DOHH2 (cell line): ENCODE data around the gene THYN1.
"Not testable (repeated sequence)": the region's sequence is repeated elsewhere in the genome, so short reads cannot be mapped to it uniquely, and the experiment has no call there.

ENCODE experiments used
- H3F3A ChIP-seq: fragments of 200-600 bp; sonication (generic), shearing (Covaris generic); 2 replicates; pipeline ENCODE4 v1.6.0; 2016; ENCODE audit warnings: antibody characterized with exemption, mild to moderate bottlenecking; ENCODE audit not compliant: control insufficient read depth, insufficient read depth
- H3K27ac ChIP-seq: fragments of 200-600 bp; sonication (generic); 2 replicates; pipeline ENCODE4 v1.5.1; 2014; ENCODE audit warnings: low read depth, mild to moderate bottlenecking, low read length, moderate library complexity
- H3K27me3 ChIP-seq: fragments of 200-600 bp; sonication (generic); 2 replicates; pipeline ENCODE4 v1.6.1; 2014; ENCODE audit warnings: mild to moderate bottlenecking, low read length, mixed read lengths; ENCODE audit not compliant: control insufficient read depth
- H3K36me3 ChIP-seq: fragments of 200-600 bp; sonication (generic); 2 replicates; pipeline ENCODE4 v1.6.1; 2014; ENCODE audit warnings: mild to moderate bottlenecking, low read length, moderate library complexity, mixed read lengths; ENCODE audit not compliant: control insufficient read depth
- H3K4me1 ChIP-seq: fragments of 200-600 bp; sonication (generic); 2 replicates; pipeline ENCODE4 v1.6.1; 2014; ENCODE audit warnings: mild to moderate bottlenecking, low read length, mixed read lengths; ENCODE audit not compliant: control insufficient read depth
- H3K4me2 ChIP-seq: fragments of 200-600 bp; sonication (generic); 2 replicates; pipeline ENCODE4 v1.6.0; 2014; ENCODE audit warnings: mild to moderate bottlenecking, low read length, moderate library complexity
- H3K4me3 ChIP-seq: fragments of 200-600 bp; sonication (generic); 2 replicates; pipeline ENCODE4 v1.5.1; 2014; ENCODE audit warnings: mild to moderate bottlenecking, low read length, mixed read lengths
- H3K79me2 ChIP-seq: fragments of 200-600 bp; sonication (generic); 2 replicates; pipeline ENCODE4 v1.6.1; 2014; ENCODE audit warnings: mild to moderate bottlenecking, low read length, mixed read lengths; ENCODE audit not compliant: control insufficient read depth
- H3K9me2 ChIP-seq: fragments of 200-600 bp; sonication (generic); replicated peaks from 2 replicates; pipeline ENCODE4 v1.6.1; 2014; ENCODE audit warnings: mild to moderate bottlenecking, low read length, mixed read lengths; ENCODE audit not compliant: control insufficient read depth
- H3K9me3 ChIP-seq: fragments of 200-600 bp; sonication (generic); 2 replicates; pipeline ENCODE4 v1.6.1; 2014; ENCODE audit warnings: antibody characterized with exemption, low read length, mixed read lengths; ENCODE audit not compliant: control insufficient read depth, insufficient read depth
- H4K20me1 ChIP-seq: fragments of 200-600 bp; sonication (generic); 2 replicates; pipeline ENCODE4 v1.6.0; 2014; ENCODE audit warnings: low read depth, mild to moderate bottlenecking, antibody characterized with exemption, low read length, moderate library complexity; ENCODE audit not compliant: control insufficient read depth, insufficient read depth
- EZH2phosphoT487 ChIP-seq: fragments of 200-600 bp; sonication (generic); IDR thresholded peaks from 2 replicates; pipeline ENCODE4 v1.6.1; 2017; ENCODE audit warnings: borderline replicate concordance, mild to moderate bottlenecking, antibody characterized with exemption, low read length, moderate library complexity, mixed read lengths
- TF ChIP-seq, protein P1 (sequence below): fragments of 200-600 bp; sonication (generic); IDR thresholded peaks from one replicate; pipeline ENCODE4 v1.5.1; 2014; ENCODE audit warnings: antibody characterized with exemption, mild to moderate bottlenecking, low read depth, low read length; ENCODE audit not compliant: poor library complexity, severe bottlenecking

The THYN1 gene

DNA sequence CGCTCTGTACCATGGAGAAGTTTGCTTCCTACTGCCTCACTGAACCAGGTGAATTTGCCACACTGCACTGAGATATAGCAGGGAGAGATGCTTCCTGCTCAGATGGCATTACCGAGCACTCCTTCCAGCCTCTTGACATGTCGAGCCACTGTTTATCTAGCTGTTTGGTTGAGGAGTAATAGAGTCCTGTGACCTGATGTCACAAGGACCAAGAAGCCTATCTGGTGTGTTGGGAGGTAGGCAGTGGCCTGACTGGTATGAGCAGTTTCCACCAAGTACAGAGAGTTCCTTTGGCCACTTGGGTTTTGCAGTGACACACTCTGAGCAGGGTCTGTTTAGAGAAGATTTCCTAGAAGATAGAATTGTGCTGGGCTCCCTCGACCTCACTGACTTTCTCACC is 5.4 kb upstream of the THYN1 start:
- no peak for TF ChIP-seq EZH2phosphoT487

GRCh38 chr11:134257101-134257500 is 3.9 kb upstream of the THYN1 start:
- peaks cover 20% of the 10 kb centered on the region for H3K36me3 ChIP-seq
- H3K27ac ChIP-seq, result no peak overlapping the region
- peaks cover 14% of the 10 kb centered on the region for H3K79me2 ChIP-seq
- peaks cover 20% of the 10 kb centered on the region for H3K4me1 ChIP-seq
- H4K20me1 ChIP-seq, result peaks cover 3% of the 10 kb centered on the region; the same call in 1 of the 2 replicates
- H3K4me3 ChIP-seq, result no peak overlapping the region
- H3K9me2 ChIP-seq, result no peaks in the 10 kb centered on the region
- no peaks in the 10 kb centered on the region for H3F3A ChIP-seq
- H3K4me2 ChIP-seq, result no peak overlapping the region
- TF ChIP-seq, protein P1, sequence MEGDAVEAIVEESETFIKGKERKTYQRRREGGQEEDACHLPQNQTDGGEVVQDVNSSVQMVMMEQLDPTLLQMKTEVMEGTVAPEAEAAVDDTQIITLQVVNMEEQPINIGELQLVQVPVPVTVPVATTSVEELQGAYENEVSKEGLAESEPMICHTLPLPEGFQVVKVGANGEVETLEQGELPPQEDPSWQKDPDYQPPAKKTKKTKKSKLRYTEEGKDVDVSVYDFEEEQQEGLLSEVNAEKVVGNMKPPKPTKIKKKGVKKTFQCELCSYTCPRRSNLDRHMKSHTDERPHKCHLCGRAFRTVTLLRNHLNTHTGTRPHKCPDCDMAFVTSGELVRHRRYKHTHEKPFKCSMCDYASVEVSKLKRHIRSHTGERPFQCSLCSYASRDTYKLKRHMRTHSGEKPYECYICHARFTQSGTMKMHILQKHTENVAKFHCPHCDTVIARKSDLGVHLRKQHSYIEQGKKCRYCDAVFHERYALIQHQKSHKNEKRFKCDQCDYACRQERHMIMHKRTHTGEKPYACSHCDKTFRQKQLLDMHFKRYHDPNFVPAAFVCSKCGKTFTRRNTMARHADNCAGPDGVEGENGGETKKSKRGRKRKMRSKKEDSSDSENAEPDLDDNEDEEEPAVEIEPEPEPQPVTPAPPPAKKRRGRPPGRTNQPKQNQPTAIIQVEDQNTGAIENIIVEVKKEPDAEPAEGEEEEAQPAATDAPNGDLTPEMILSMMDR, result no peak
- TF ChIP-seq EZH2phosphoT487, result no peak
- H3K27me3 ChIP-seq, result no peaks in the 10 kb centered on the region
- H3K9me3 ChIP-seq, result no peaks in the 10 kb centered on the region

More for the DNA sequence above, 5.4 kb upstream of the THYN1 start:
- Histone ChIP-seq H4K20me1 (peaks cover 3% of the 10 kb centered on the region; the same call in 1 of the 2 replicates), H3K9me3 (no peaks in the 10 kb centered on the region), H3K4me2 (no peak overlapping the region), H3K4me1 (peaks cover 15% of the 10 kb centered on the region), H3K79me2 (peaks cover 9% of the 10 kb centered on the region), H3F3A (no peaks in the 10 kb centered on the region), H3K27ac (no peak overlapping the region), H3K27me3 (no peaks in the 10 kb centered on the region), H3K36me3 (peaks cover 21% of the 10 kb centered on the region), H3K9me2 (no peaks in the 10 kb centered on the region), H3K4me3 (no peak overlapping the region)

GRCh38 chr11:134255184-134255561 is 2.0 kb upstream of the THYN1 start:
- H3K36me3 ChIP-seq, result peaks cover 28% of the 10 kb centered on the region
- H3K9me3 ChIP-seq, H3K4me3 ChIP-seq, H3F3A ChIP-seq, H3K27ac ChIP-seq, H3K9me2 ChIP-seq, H3K4me2 ChIP-seq, H4K20me1 ChIP-seq, H3K27me3 ChIP-seq: not testable (repeated sequence)
- H3K79me2 ChIP-seq, result peaks cover 19% of the 10 kb centered on the region
- H3K4me1 ChIP-seq, result peaks cover 20% of the 10 kb centered on the region

DNA sequence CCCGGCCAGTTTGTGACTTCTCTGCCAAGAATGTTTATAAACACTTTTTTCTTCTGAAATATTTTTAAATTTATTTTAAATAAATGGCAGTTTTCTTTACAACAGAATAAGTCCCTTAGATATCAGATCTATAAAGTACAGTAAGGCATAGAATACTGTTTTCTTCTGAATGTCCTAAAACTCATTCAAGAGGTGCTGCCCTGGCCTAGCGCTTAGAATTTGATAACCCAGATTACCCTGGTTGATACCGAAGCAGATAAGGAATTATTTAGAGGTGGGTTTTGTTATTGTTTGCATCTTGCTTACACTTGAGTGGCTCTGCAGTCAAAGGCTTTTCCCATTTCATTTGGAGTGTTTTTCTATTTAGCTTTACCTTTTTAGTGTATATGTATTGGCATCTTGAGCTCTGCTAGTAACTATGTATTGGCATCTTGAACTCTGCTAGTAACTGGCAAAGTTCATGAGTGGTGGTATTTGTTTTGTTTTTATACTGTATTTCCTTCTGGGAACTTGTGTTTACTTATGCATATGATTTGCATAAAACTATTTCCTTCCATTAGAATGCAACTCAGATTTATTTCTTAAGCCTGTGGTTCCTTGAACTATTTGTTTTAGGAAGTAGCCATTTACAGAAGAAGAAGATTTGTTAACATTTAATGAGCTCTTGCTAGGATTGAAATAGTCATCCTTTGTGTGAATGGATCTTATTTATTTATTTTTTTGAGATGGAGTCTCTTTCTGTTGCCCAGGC is 1.5 kb upstream of the THYN1 start:
- TF ChIP-seq, protein P1, result no peak
- TF ChIP-seq EZH2phosphoT487, result no peak
- H3K9me2 ChIP-seq, result no peaks in the 10 kb centered on the region
- peaks cover 3% of the 10 kb centered on the region; the same call in 1 of the 2 replicates for H4K20me1 ChIP-seq
- peaks cover 28% of the 10 kb centered on the region for H3K36me3 ChIP-seq
- H3K27me3 ChIP-seq, result no peaks in the 10 kb centered on the region
- peak overlapping the region; percentile 94 for H3K4me2 ChIP-seq
- no peaks in the 10 kb centered on the region for H3F3A ChIP-seq
- no peaks in the 10 kb centered on the region for H3K9me3 ChIP-seq
- H3K4me1 ChIP-seq, result peaks cover 19% of the 10 kb centered on the region
- H3K79me2 ChIP-seq, result peaks cover 19% of the 10 kb centered on the region
- peak overlapping the region; percentile 82 for H3K4me3 ChIP-seq
- no peak overlapping the region for H3K27ac ChIP-seq
